A549 treated with Hydrocortisone at 1 μM for 4 hours (cell line): ENCODE data around the gene RNF180. TPM values are rescaled to one million over a fixed set of nuclear protein-coding genes. Genes with fewer than 3 reads are reported as not detected.

Experiments
- total RNA-seq: library from RNA; stranded (reverse); fragments of 200-300 nt; extraction: Qiagen RNA extraction; gene quantifications from 5 replicates; pipeline ENCODE4 v1.2.3, GENCODE V29; 2022

The RNF180 gene
- total RNA-seq = 0.22 to 0.40 TPM (median 0.32 TPM) in 5 replicates

GRCh38 chr5:64165500-64166200 lies at the start of gene RNF180:
TSS of gene RNF180 (plus strand) at chr5:64165843. CDS start at chr5:64200808, 34,965 bp downstream.

Other genes starting within 250 kb of the RNF180 start
- not detected in 5 replicates for gene HTR1A, start 203.4 kb upstream of the RNF180 start, total RNA-seq